ENCODE results near the gene LLGL1.

The LLGL1 gene

DNA sequence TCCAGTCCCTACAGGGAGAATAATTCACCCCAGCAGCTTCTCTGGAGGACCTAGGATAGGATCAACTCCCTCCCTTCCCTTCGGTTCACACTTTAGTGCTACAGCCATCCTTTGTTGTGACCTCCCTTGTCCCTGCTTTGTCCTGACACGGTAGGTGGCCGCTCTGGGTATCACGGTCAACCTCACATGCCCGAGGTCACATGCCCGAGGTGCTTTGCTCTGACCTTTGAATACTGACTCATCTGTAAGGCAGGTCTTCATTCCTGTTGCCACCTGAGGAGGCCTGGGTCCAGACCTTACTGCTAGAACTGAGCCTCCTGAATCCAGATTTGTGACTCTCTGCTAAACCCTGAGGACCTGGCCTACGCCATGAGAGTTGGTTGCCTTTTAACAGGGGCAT, 22.1 kb upstream of the LLGL1 start:
- Histone ChIP-seq H3K27me3 (ENCODE audit: insufficient read depth, poor library complexity, severe bottlenecking) (no peaks in the 10 kb centered on the region), H3K4me3 (replicated peaks; ENCODE audit: insufficient read depth, low read length) (no peak overlapping the region), H3K27ac (replicated peaks) (no peak overlapping the region)
- TF ChIP-seq POLR2AphosphoS5 (IDR thresholded peaks at IDR 0.05; ENCODE audit: low read depth): no peak
- no peak for TF ChIP-seq SPI1 (IDR thresholded peaks at IDR 0.05; ENCODE audit: borderline replicate concordance, low read depth)
- TF ChIP-seq, protein P1, sequence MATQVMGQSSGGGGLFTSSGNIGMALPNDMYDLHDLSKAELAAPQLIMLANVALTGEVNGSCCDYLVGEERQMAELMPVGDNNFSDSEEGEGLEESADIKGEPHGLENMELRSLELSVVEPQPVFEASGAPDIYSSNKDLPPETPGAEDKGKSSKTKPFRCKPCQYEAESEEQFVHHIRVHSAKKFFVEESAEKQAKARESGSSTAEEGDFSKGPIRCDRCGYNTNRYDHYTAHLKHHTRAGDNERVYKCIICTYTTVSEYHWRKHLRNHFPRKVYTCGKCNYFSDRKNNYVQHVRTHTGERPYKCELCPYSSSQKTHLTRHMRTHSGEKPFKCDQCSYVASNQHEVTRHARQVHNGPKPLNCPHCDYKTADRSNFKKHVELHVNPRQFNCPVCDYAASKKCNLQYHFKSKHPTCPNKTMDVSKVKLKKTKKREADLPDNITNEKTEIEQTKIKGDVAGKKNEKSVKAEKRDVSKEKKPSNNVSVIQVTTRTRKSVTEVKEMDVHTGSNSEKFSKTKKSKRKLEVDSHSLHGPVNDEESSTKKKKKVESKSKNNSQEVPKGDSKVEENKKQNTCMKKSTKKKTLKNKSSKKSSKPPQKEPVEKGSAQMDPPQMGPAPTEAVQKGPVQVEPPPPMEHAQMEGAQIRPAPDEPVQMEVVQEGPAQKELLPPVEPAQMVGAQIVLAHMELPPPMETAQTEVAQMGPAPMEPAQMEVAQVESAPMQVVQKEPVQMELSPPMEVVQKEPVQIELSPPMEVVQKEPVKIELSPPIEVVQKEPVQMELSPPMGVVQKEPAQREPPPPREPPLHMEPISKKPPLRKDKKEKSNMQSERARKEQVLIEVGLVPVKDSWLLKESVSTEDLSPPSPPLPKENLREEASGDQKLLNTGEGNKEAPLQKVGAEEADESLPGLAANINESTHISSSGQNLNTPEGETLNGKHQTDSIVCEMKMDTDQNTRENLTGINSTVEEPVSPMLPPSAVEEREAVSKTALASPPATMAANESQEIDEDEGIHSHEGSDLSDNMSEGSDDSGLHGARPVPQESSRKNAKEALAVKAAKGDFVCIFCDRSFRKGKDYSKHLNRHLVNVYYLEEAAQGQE (IDR thresholded peaks at IDR 0.05; ENCODE audit: insufficient replicate concordance, low read depth): no peak
- no peak for TF ChIP-seq GABPA (IDR thresholded peaks at IDR 0.05; ENCODE audit: low read depth)
- TF ChIP-seq, protein P2, sequence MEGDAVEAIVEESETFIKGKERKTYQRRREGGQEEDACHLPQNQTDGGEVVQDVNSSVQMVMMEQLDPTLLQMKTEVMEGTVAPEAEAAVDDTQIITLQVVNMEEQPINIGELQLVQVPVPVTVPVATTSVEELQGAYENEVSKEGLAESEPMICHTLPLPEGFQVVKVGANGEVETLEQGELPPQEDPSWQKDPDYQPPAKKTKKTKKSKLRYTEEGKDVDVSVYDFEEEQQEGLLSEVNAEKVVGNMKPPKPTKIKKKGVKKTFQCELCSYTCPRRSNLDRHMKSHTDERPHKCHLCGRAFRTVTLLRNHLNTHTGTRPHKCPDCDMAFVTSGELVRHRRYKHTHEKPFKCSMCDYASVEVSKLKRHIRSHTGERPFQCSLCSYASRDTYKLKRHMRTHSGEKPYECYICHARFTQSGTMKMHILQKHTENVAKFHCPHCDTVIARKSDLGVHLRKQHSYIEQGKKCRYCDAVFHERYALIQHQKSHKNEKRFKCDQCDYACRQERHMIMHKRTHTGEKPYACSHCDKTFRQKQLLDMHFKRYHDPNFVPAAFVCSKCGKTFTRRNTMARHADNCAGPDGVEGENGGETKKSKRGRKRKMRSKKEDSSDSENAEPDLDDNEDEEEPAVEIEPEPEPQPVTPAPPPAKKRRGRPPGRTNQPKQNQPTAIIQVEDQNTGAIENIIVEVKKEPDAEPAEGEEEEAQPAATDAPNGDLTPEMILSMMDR (IDR thresholded peaks at IDR 0.05; ENCODE audit: insufficient read depth, low read length): no peak
- no peak for DNase-seq (ENCODE audit: low read depth in 1 of 2, low spot score in 1 of 2)

DNA sequence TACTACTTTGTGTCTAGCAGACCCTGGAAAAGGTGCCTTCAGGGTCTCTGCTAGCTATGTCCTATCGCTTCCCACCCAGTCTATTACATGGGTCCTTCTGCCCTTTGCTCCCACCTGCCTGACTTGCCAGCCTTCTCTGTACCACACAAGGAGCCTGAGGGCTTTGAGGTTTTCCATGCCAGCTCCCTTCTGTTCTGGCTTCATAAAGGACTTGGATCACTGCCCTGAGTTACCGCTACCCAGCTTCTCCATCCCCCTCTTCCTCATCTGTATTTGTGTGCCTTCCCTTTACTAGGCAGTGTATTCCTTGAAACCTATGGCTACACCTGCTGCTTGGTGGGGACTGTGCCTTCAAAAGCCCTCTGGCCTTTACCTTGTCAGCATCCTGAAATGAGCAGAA, 19.6 kb upstream of the LLGL1 start:
- Histone ChIP-seq H3K27me3 (ENCODE audit: insufficient read depth, poor library complexity, severe bottlenecking) (no peaks in the 10 kb centered on the region), H3K4me3 (replicated peaks; ENCODE audit: insufficient read depth, low read length) (no peak overlapping the region), H3K27ac (replicated peaks) (no peak overlapping the region)
- no peak for DNase-seq (ENCODE audit: low read depth in 1 of 2, low spot score in 1 of 2)
- TF ChIP-seq SPI1 (IDR thresholded peaks at IDR 0.05; ENCODE audit: borderline replicate concordance, low read depth) (no peak), POLR2AphosphoS5 (IDR thresholded peaks at IDR 0.05; ENCODE audit: low read depth) (no peak), GABPA (IDR thresholded peaks at IDR 0.05; ENCODE audit: low read depth) (no peak)
- TF ChIP-seq, protein P1 (IDR thresholded peaks at IDR 0.05; ENCODE audit: insufficient replicate concordance, low read depth): no peak
- TF ChIP-seq, protein P2 (IDR thresholded peaks at IDR 0.05; ENCODE audit: insufficient read depth, low read length): no peak

DNA sequence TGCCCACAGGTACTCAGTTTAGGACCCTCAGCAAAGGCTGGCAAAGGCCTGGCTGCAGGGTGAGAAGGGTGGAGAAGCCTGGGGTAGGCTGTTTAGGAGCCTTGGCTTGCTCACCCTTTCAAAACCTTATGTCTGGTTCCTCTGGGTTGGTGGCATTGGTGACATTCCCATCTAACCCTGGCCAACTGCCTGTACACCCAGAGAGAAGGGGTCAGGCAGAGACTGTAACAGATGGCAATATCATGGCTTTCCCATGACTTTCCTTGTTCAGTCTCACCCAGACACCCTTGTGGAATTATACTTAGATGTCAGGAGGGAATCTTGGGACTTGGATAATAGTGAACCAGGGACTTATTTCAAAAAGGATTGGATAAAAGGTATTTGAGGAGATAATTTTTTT, 18.5 kb upstream of the LLGL1 start:
- Histone ChIP-seq H3K4me3 (replicated peaks; ENCODE audit: insufficient read depth, low read length) (no peak overlapping the region), H3K27ac (replicated peaks) (no peak overlapping the region), H3K27me3 (ENCODE audit: insufficient read depth, poor library complexity, severe bottlenecking) (no peaks in the 10 kb centered on the region)
- TF ChIP-seq, protein P1 (IDR thresholded peaks at IDR 0.05; ENCODE audit: insufficient replicate concordance, low read depth): no peak
- no peak for TF ChIP-seq POLR2AphosphoS5 (IDR thresholded peaks at IDR 0.05; ENCODE audit: low read depth)
- TF ChIP-seq, protein P2 (IDR thresholded peaks at IDR 0.05; ENCODE audit: insufficient read depth, low read length): no peak
- no peak for TF ChIP-seq SPI1 (IDR thresholded peaks at IDR 0.05; ENCODE audit: borderline replicate concordance, low read depth)
- TF ChIP-seq GABPA (IDR thresholded peaks at IDR 0.05; ENCODE audit: low read depth): no peak
- DNase-seq (ENCODE audit: low read depth in 1 of 2, low spot score in 1 of 2): no peak

Data from HL-60 (cell line).